ENCODE results near the gene GNAZ.

DNA sequence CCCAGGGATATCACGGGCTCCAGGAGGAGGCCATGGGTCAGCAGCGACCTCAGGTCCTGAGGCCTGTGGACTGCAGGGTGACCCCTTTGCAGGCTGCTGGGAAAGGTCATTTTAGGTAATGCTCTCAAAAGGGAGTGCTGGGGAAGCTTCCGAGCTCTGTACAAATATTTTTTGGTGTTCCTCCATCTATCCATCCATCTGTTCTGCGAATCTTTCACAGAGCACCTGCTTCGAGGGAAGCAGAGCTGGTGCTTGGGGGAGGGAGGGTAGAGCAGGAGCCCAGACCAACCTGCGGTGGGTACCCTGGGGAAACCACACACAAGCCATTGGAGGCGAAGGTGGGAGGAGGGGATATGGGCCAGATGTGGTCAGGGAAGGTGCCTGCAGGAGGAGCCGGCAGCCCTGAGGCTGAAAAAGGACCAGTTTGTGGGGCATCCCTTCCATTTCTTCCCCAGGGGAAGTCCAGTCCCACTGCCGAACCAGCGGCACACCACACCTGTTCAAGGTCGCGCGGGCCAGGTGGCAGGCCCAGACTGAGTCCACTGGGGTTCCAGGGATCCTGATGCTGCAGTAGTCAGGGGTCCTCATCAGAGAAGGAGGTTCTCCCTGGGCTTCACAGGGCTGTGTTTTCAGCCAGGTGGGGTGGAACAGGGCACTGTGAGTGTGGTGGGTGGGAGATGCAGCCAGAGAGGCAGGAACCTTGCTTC is 13.1 kb downstream of the GNAZ start:
- TF ChIP-seq, protein P1, sequence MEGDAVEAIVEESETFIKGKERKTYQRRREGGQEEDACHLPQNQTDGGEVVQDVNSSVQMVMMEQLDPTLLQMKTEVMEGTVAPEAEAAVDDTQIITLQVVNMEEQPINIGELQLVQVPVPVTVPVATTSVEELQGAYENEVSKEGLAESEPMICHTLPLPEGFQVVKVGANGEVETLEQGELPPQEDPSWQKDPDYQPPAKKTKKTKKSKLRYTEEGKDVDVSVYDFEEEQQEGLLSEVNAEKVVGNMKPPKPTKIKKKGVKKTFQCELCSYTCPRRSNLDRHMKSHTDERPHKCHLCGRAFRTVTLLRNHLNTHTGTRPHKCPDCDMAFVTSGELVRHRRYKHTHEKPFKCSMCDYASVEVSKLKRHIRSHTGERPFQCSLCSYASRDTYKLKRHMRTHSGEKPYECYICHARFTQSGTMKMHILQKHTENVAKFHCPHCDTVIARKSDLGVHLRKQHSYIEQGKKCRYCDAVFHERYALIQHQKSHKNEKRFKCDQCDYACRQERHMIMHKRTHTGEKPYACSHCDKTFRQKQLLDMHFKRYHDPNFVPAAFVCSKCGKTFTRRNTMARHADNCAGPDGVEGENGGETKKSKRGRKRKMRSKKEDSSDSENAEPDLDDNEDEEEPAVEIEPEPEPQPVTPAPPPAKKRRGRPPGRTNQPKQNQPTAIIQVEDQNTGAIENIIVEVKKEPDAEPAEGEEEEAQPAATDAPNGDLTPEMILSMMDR (IDR thresholded peaks at IDR 0.05; ENCODE audit: low read depth, low read length), result no peak
- TF ChIP-seq POLR2A (IDR thresholded peaks at IDR 0.05; ENCODE audit: extremely low read depth, insufficient read length) (no peak), MYC (IDR thresholded peaks at IDR 0.05; ENCODE audit: low read depth, low read length) (no peak)
- TF ChIP-seq, protein P2, sequence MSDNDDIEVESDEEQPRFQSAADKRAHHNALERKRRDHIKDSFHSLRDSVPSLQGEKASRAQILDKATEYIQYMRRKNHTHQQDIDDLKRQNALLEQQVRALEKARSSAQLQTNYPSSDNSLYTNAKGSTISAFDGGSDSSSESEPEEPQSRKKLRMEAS (IDR thresholded peaks at IDR 0.05; ENCODE audit: low read depth, low read length), result no peak

Data from NB4 (cell line).